NT2/D1 (cell line): ENCODE results near the gene CSTB.

Experiments used
- SUZ12 ChIP-seq: IDR thresholded peaks from 2 replicates; pipeline ENCODE4 v1.6.1; 2011; ENCODE audit not compliant: insufficient read length, insufficient read depth; ENCODE audit errors: extremely low read depth
- YY1 ChIP-seq: IDR thresholded peaks from 2 replicates; pipeline ENCODE4 v1.6.1; 2011; ENCODE audit not compliant: insufficient read length, insufficient read depth
- ZNF274 ChIP-seq: IDR thresholded peaks from 2 replicates; pipeline ENCODE4 v1.6.1; 2011; ENCODE audit warnings: mild to moderate bottlenecking, low read depth, low read length

DNA sequence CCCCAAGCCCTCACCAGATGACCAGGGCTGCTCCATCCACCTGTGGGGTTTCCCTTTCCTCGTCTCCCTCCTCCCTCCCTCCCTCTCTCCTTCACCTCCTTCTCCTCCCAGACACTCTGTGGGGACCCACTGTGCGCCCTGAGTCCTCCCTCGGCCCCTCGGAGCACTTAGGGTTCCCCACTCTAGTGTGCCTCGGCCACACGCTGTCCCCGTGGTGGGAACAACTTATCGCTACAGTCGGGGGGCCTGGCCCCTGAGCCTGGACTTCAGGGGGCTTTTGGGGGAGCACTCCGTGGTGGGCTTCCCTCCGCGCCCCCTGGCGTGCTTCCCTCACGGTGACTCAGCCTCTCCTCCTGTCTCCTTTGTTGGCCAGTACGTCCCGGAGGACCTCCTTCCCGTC lies 27.5 kb downstream of the CSTB start:
- no peak for TF ChIP-seq SUZ12
- no peak for TF ChIP-seq YY1
- TF ChIP-seq ZNF274, result no peak
